B cell (primary cell): Measurements from ENCODE around the gene HPS4.

ENCODE experiments used
- EZH2 ChIP-seq: IDR thresholded peaks from 2 replicates; pipeline ENCODE4 v1.6.1; 2012; ENCODE audit warnings: borderline replicate concordance, low read depth, mild to moderate bottlenecking, moderate library complexity, low read length; ENCODE audit not compliant: insufficient read depth, poor library complexity, severe bottlenecking
- TF ChIP-seq, protein P1 (sequence below): fragments of 200-600 bp; IDR thresholded peaks from one replicate; pipeline ENCODE4 v1.8.0; 2022; ENCODE audit warnings: antibody characterized with exemption, mild to moderate bottlenecking

DNA sequence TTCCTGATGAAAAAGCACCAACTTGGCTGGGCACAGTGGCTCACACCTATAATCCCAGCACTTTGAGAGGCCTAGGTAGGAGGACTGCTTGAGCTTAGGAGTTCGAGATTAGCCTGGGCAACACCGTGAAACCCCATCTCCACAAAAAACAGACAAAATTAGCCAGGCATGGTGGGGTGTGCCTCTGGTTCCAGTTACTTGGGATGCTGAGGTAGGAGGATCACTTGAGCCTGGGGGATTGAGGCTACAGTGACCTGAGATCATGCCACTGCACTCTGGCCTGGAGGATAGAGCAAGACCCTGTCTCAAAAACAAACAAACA, 3.0 kb downstream of the HPS4 start:
- TF ChIP-seq, protein P1, sequence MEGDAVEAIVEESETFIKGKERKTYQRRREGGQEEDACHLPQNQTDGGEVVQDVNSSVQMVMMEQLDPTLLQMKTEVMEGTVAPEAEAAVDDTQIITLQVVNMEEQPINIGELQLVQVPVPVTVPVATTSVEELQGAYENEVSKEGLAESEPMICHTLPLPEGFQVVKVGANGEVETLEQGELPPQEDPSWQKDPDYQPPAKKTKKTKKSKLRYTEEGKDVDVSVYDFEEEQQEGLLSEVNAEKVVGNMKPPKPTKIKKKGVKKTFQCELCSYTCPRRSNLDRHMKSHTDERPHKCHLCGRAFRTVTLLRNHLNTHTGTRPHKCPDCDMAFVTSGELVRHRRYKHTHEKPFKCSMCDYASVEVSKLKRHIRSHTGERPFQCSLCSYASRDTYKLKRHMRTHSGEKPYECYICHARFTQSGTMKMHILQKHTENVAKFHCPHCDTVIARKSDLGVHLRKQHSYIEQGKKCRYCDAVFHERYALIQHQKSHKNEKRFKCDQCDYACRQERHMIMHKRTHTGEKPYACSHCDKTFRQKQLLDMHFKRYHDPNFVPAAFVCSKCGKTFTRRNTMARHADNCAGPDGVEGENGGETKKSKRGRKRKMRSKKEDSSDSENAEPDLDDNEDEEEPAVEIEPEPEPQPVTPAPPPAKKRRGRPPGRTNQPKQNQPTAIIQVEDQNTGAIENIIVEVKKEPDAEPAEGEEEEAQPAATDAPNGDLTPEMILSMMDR: no peak
- no peak for TF ChIP-seq EZH2
